ENCODE data around the gene FIZ1. TPM values are rescaled to one million over a fixed set of nuclear protein-coding genes. Genes with fewer than 3 reads are reported as not detected.

The FIZ1 gene
- total and polyA plus RNA-seq, 4 donors: 2.3 to 26.5 (median 15.4) TPM

GRCh38 chr19:55566823-55567222 lies 32.5 kb downstream of the FIZ1 start:
- no peaks in the 10 kb centered on the region for H3K9me3 ChIP-seq (ENCODE audit: control insufficient read depth, insufficient read depth, low read length)
- H3K36me3 ChIP-seq (ENCODE audit: control insufficient read depth, insufficient read depth, low read length): no peaks in the 10 kb centered on the region
- no peak overlapping the region for H3K27ac ChIP-seq (ENCODE audit: low read depth, low read length)
- H3K4me1 ChIP-seq (ENCODE audit: control insufficient read depth, insufficient read depth, low read length): peaks cover 18% of the 10 kb centered on the region
- DNase-seq (ENCODE audit: low read depth in 4 of 6, low spot score in 6 of 6): no peak
- no peaks in the 10 kb centered on the region for H3K27me3 ChIP-seq (ENCODE audit: control insufficient read depth, insufficient read depth, low read length)
- no peak overlapping the region for H3K4me3 ChIP-seq (ENCODE audit: low read depth, low read length)
- whole genome bisulfite sequencing (ENCODE audit: insufficient coverage): 48% methylated on average over 7 of the region's 9 CpGs

DNA sequence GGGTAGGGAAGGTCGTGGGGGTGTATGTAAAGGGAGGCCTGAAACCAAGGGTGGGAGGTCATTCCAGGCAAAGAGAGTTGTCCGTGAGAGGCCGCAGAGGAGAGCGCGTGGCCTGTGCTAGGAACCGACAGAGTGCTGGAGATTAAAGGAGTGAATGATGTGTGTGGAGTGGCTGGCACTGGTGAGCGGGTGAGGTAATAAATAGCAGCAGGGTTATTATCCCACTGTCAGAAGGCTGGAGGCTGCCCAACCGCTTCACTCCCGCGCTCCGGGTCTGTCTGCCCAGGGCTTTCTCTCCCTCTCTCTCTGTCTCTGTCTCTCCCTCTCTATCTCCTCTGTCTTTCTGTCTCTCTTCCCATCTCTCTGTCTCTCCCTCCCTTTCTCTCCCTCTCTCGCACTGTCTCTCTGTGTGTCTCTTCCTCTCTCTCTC lies 36.0 kb downstream of the FIZ1 start:
- 18% methylated on average over 11 of the region's 12 CpGs for WGBS (ENCODE audit: insufficient coverage)
- no peak overlapping the region for H3K27ac ChIP-seq (ENCODE audit: low read depth, low read length)
- peaks cover 3% of the 10 kb centered on the region for H3K27me3 ChIP-seq (ENCODE audit: control insufficient read depth, insufficient read depth, low read length)
- no peak overlapping the region for H3K4me3 ChIP-seq (ENCODE audit: low read depth, low read length)
- peaks cover 18% of the 10 kb centered on the region for H3K4me1 ChIP-seq (ENCODE audit: control insufficient read depth, insufficient read depth, low read length)
- no peaks in the 10 kb centered on the region for H3K9me3 ChIP-seq (ENCODE audit: control insufficient read depth, insufficient read depth, low read length)
- peak in 2 of 6 donors; percentile 74 to 83 for DNase-seq (ENCODE audit: low read depth in 4 of 6, low spot score in 6 of 6)
- no peaks in the 10 kb centered on the region for H3K36me3 ChIP-seq (ENCODE audit: control insufficient read depth, insufficient read depth, low read length)

- DNase-seq (ENCODE audit: low read depth in 4 of 6, low spot score in 6 of 6): no peak
- Histone ChIP-seq H3K9me3 (ENCODE audit: control insufficient read depth, insufficient read depth, low read length) (no peaks in the 10 kb centered on the region), H3K4me1 (ENCODE audit: control insufficient read depth, insufficient read depth, low read length) (peaks cover 18% of the 10 kb centered on the region), H3K27me3 (ENCODE audit: control insufficient read depth, insufficient read depth, low read length) (peaks cover 3% of the 10 kb centered on the region), H3K4me3 (ENCODE audit: low read depth, low read length) (no peak overlapping the region), H3K36me3 (ENCODE audit: control insufficient read depth, insufficient read depth, low read length) (no peaks in the 10 kb centered on the region), H3K27ac (ENCODE audit: low read depth, low read length) (no peak overlapping the region)
- 82% methylated on average over 6 of the region's 9 CpGs for WGBS (ENCODE audit: insufficient coverage)
Observed at GRCh38 chr19:55559684-55560083, 39.6 kb downstream of the FIZ1 start.

DNA sequence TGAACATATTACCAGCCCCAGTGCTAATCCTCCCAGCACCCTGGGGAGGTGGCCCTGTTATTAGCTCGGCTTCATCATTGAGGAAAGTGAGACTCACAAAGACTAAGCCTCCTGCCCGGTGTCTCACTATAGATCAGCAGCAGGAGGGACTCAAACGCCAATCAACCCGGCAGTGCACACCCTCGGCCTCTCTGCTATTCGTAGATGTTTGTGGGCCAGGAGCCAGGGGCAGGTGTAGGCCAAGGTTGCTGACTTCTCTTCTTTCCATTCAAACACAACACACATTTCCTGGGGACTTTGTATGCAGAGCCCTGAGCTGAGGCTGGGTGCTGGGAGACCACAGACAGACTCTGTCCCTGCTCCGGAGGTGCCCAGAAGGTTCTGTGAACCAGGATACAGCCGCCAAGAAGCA lies 44.6 kb downstream of the FIZ1 start:
- no peaks in the 10 kb centered on the region for H3K36me3 ChIP-seq (ENCODE audit: control insufficient read depth, insufficient read depth, low read length)
- 53% methylated on average over 4 of the region's 8 CpGs for WGBS (ENCODE audit: insufficient coverage)
- DNase-seq (ENCODE audit: low read depth in 4 of 6, low spot score in 6 of 6): no peak

DNA sequence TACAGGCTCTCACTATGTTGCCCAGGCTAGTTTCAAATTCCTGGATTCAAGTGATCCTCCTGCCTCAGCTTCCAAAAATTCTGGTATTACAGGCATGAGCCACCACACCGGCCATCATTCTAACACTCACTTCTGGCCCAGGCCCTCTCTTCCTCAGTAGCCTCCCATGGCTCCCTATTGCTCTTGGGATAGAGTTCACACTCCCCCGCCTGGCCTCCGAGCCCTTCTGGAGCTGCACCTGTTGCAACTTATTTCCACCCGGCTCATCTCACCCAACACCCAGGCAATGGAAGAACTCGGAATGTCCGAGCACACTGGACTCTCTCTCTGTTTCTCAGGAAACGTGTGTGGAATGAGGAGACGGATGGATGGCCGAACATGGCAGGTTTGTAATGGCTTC lies 45.0 kb downstream of the FIZ1 start:
- H3K4me3 ChIP-seq (ENCODE audit: low read depth, low read length): no peak overlapping the region
- 63% methylated on average over 2 of the region's 9 CpGs for WGBS (ENCODE audit: insufficient coverage)
- no peak overlapping the region for H3K27ac ChIP-seq (ENCODE audit: low read depth, low read length)
- H3K27me3 ChIP-seq (ENCODE audit: control insufficient read depth, insufficient read depth, low read length): peaks cover 9% of the 10 kb centered on the region
- no peaks in the 10 kb centered on the region for H3K36me3 ChIP-seq (ENCODE audit: control insufficient read depth, insufficient read depth, low read length)
- peaks cover 8% of the 10 kb centered on the region for H3K4me1 ChIP-seq (ENCODE audit: control insufficient read depth, insufficient read depth, low read length)
- H3K9me3 ChIP-seq (ENCODE audit: control insufficient read depth, insufficient read depth, low read length): no peaks in the 10 kb centered on the region
- no peak for DNase-seq (ENCODE audit: low read depth in 4 of 6, low spot score in 6 of 6)

More for the DNA sequence above, 44.6 kb downstream of the FIZ1 start:
- Histone ChIP-seq H3K4me3 (ENCODE audit: low read depth, low read length) (no peak overlapping the region), H3K9me3 (ENCODE audit: control insufficient read depth, insufficient read depth, low read length) (no peaks in the 10 kb centered on the region), H3K4me1 (ENCODE audit: control insufficient read depth, insufficient read depth, low read length) (peaks cover 5% of the 10 kb centered on the region), H3K27ac (ENCODE audit: low read depth, low read length) (no peak overlapping the region), H3K27me3 (ENCODE audit: control insufficient read depth, insufficient read depth, low read length) (peaks cover 8% of the 10 kb centered on the region)

- H3K27me3 ChIP-seq (ENCODE audit: control insufficient read depth, insufficient read depth, low read length): peaks cover 8% of the 10 kb centered on the region
Observed at GRCh38 chr19:55553217-55554182, 45.8 kb downstream of the FIZ1 start.

GRCh38 chr19:55552620-55553019 lies 46.7 kb downstream of the FIZ1 start:
- 48% methylated on average over 7 of the region's 13 CpGs for WGBS (ENCODE audit: insufficient coverage)
- Histone ChIP-seq H3K36me3 (ENCODE audit: control insufficient read depth, insufficient read depth, low read length) (no peaks in the 10 kb centered on the region), H3K4me3 (ENCODE audit: low read depth, low read length) (no peak overlapping the region), H3K4me1 (ENCODE audit: control insufficient read depth, insufficient read depth, low read length) (peaks cover 8% of the 10 kb centered on the region), H3K9me3 (ENCODE audit: control insufficient read depth, insufficient read depth, low read length) (no peaks in the 10 kb centered on the region), H3K27me3 (ENCODE audit: control insufficient read depth, insufficient read depth, low read length) (peaks cover 8% of the 10 kb centered on the region), H3K27ac (ENCODE audit: low read depth, low read length) (no peak overlapping the region)
- DNase-seq (ENCODE audit: low read depth in 4 of 6, low spot score in 6 of 6): peak in 1 of 6 donors; percentile 14

More at GRCh38 chr19:55553217-55554182, 45.8 kb downstream of the FIZ1 start:
- Histone ChIP-seq H3K9me3 (ENCODE audit: control insufficient read depth, insufficient read depth, low read length) (no peaks in the 10 kb centered on the region), H3K4me1 (ENCODE audit: control insufficient read depth, insufficient read depth, low read length) (peaks cover 8% of the 10 kb centered on the region), H3K27ac (ENCODE audit: low read depth, low read length) (no peak overlapping the region), H3K4me3 (ENCODE audit: low read depth, low read length) (no peak overlapping the region), H3K36me3 (ENCODE audit: control insufficient read depth, insufficient read depth, low read length) (no peaks in the 10 kb centered on the region)
- DNase-seq (ENCODE audit: low read depth in 4 of 6, low spot score in 6 of 6): no peak
- 56% methylated on average over 13 of the region's 13 CpGs for WGBS (ENCODE audit: insufficient coverage)

DNA sequence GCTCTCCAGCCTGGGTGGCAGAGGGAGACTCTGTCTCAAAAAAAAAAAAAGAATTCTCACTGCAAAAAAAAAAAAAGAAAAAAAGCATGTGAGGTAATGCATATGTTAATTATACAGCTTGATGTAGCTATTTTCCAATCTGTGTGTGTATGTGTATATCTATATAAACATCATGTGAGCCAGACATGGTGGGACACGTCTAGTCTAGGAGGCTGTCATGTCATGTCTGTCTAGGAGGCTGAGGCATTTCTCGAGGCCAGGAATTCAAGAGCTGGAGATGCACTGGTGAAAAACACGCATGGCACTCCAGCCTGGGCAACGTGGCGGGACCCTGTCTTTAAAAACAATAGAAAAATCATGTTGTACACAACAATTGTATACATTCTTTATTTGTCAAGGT lies 47.1 kb downstream of the FIZ1 start:
- WGBS (ENCODE audit: insufficient coverage): 63% methylated on average over 2 of the region's 5 CpGs
- Histone ChIP-seq H3K27ac (ENCODE audit: low read depth, low read length) (no peak overlapping the region), H3K27me3 (ENCODE audit: control insufficient read depth, insufficient read depth, low read length) (peaks cover 8% of the 10 kb centered on the region), H3K4me1 (ENCODE audit: control insufficient read depth, insufficient read depth, low read length) (peaks cover 8% of the 10 kb centered on the region), H3K9me3 (ENCODE audit: control insufficient read depth, insufficient read depth, low read length) (no peaks in the 10 kb centered on the region), H3K36me3 (ENCODE audit: control insufficient read depth, insufficient read depth, low read length) (no peaks in the 10 kb centered on the region), H3K4me3 (ENCODE audit: low read depth, low read length) (no peak overlapping the region)
- DNase-seq (ENCODE audit: low read depth in 4 of 6, low spot score in 6 of 6): no peak

DNA sequence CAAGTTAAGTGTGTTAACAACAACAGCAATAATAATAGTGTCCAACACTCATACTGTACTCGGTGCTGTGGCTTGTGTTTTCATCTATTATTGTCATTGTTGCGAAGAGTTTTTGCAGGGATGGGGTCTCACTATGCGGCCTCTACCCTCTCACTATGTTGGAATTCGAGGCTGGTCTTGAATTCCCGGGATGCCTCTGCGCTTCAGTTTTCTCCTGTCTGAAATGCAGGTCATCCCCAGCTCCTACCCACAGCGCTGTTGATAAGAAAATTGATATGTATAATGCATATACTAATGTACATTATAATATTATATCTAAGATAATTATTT lies 49.0 kb downstream of the FIZ1 start:
- no peak overlapping the region for H3K4me3 ChIP-seq (ENCODE audit: low read depth, low read length)
- H3K27ac ChIP-seq (ENCODE audit: low read depth, low read length): no peak overlapping the region
- WGBS (ENCODE audit: insufficient coverage): no CpG with 5 or more reads among the region's 7 CpGs
- no peak for DNase-seq (ENCODE audit: low read depth in 4 of 6, low spot score in 6 of 6)
- no peaks in the 10 kb centered on the region for H3K9me3 ChIP-seq (ENCODE audit: control insufficient read depth, insufficient read depth, low read length)
- no peaks in the 10 kb centered on the region for H3K36me3 ChIP-seq (ENCODE audit: control insufficient read depth, insufficient read depth, low read length)
- H3K4me1 ChIP-seq (ENCODE audit: control insufficient read depth, insufficient read depth, low read length): peaks cover 8% of the 10 kb centered on the region
- peaks cover 8% of the 10 kb centered on the region for H3K27me3 ChIP-seq (ENCODE audit: control insufficient read depth, insufficient read depth, low read length)
